Measurements from ENCODE around the gene XRCC1. TPM values are rescaled to one million over a fixed set of nuclear protein-coding genes. Genes with fewer than 3 reads are reported as not detected.
A peak's percentile ranks its signal among the peaks of the same experiment; 100 is the strongest.

The XRCC1 gene
- total RNA-seq, 2 donors from 2014 or later = 24.3 to 30.2 TPM

DNA sequence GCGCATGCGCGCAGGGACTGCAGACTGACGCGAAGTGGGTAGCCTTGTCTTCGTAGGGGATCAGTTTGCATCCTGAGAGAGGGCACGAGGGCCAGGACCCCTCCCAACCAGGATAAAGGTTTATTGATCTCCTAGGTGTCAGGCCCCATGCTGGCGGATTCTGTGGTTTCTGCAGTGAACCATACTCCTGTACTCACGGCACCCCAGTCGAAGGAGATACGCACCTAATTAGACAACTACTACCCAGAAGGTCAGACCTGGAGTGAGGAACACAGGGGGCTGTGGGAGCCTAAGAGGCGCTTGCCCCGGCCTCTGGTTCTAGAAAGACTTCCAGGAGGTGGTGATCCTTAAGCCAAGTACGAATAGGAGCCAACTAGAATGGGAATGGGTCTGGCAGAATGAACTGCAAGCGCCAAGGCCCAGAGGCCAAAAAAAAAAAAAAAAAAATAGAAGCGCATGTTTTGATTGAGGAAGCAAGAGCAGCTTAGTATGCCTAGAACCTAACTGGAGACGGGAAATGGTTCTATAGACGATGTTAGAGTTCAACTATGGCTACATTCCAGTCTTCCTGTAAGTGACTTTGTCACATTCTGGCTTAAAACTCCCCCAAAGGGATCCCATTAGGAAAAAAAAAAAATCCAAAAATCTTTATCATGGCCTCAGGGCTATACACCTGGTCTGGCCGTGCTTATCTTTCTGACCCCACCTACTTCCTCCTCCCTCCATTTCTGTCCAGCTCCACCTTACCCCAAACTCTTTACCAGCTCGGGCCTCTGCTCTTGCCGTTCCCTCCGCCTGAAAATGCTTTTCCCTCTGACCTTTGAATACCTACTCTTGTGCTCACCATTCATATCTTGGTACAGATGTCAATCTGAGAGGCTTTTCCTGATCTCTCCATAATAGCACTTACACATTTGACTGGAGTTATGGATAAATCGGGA, 45.0 kb upstream of the XRCC1 start:
- no peaks in the 10 kb centered on the region for H3K27me3 ChIP-seq (replicated peaks; ENCODE audit: insufficient read depth)
- peak overlapping the region; percentile 80 to 84 for H3K27ac ChIP-seq
- H3K9me3 ChIP-seq = no peaks in the 10 kb centered on the region
- ATAC-seq (ENCODE audit: insufficient number of reproducible peaks, low FRiP score, low read depth) (no peak), DNase-seq (ENCODE audit: low spot score) (peak; percentile 63)
- no peaks in the 10 kb centered on the region for H3K36me3 ChIP-seq
- no peak for TF ChIP-seq CTCF (IDR thresholded peaks at IDR 0.05)
- H3K4me3 ChIP-seq = peak overlapping the region; percentile 72
- peaks cover 0 to 16% of the 10 kb centered on the region in 2 donors for H3K4me1 ChIP-seq (ENCODE audit: control insufficient read depth in 1 of 2, low read depth in 2 of 2)

DNA sequence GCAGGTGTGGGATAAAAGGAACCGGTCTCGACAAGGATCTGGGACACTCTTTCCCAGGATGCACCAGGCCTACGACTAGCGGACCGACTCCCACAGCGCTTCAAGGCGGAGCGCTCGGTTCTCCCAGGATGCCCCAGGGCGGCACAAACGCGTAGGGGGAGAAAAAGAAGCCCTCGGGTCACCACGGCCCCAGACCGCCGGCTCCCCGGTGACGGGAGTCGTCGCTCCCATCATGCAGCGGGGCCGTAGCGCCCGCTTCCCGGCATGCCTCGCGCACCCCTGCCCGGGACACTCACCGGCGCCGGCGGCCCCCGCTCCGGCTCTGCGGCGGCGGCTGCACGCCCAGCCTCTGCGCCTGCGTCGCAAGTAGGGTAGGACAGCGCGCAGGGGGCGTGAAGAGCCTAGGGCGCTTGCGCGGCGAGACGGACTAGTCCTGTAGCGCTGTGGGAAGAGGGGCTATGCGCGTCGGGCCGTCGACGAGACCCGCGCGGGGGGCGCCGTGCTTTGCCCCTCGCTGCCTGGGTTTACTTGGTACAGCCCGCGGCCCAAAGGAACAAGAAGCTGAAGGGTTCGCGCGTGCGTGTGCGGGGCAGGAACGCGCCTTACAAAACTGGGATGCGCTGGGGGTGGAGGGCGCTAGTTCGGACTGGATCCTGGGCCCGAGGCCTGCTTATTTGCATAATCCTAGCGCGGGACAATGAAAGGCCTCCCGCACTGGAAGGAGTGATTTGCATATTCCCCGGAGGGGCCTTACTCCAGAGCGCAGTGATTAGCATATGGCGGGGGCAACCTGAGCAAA, 44.1 kb upstream of the XRCC1 start, which contains the start of gene ZNF428:
Gene ZNF428 (minus strand): TSS at position 368 of the 799 bp plus-strand sequence. CDS start 5,325 bp downstream, outside the sequence.
- H3K4me1 ChIP-seq (ENCODE audit: control insufficient read depth in 1 of 2, low read depth in 2 of 2) = peaks cover 0 to 16% of the 10 kb centered on the region in 2 donors
- no peak for TF ChIP-seq CTCF (IDR thresholded peaks at IDR 0.05)
- H3K27me3 ChIP-seq (replicated peaks; ENCODE audit: insufficient read depth) = no peaks in the 10 kb centered on the region
- no peaks in the 10 kb centered on the region for H3K9me3 ChIP-seq
- peak; percentile 71 for ATAC-seq (ENCODE audit: insufficient number of reproducible peaks, low FRiP score, low read depth)
- H3K4me3 ChIP-seq = peak within 1 kb of the TSS; percentile 72
- H3K36me3 ChIP-seq = no peaks in the 10 kb centered on the region
- DNase-seq (ENCODE audit: low spot score) = peak; percentile 35
- H3K27ac ChIP-seq = peak within 1 kb of the TSS; percentile 80 to 84

GRCh38 chr19:43618921-43619261, 43.6 kb upstream of the XRCC1 start:
- Histone ChIP-seq H3K36me3 (no peaks in the 10 kb centered on the region), H3K4me3 (peak overlapping the region; percentile 72), H3K27ac (peak overlapping the region; percentile 80 to 84), H3K9me3 (no peaks in the 10 kb centered on the region), H3K27me3 (replicated peaks; ENCODE audit: insufficient read depth) (no peaks in the 10 kb centered on the region), H3K4me1 (ENCODE audit: control insufficient read depth in 1 of 2, low read depth in 2 of 2) (peaks cover 0 to 16% of the 10 kb centered on the region in 2 donors)
- TF ChIP-seq CTCF (IDR thresholded peaks at IDR 0.05) = no peak
- ATAC-seq (ENCODE audit: insufficient number of reproducible peaks, low FRiP score, low read depth) (peak; percentile 10), DNase-seq (ENCODE audit: low spot score) (no peak)

DNA sequence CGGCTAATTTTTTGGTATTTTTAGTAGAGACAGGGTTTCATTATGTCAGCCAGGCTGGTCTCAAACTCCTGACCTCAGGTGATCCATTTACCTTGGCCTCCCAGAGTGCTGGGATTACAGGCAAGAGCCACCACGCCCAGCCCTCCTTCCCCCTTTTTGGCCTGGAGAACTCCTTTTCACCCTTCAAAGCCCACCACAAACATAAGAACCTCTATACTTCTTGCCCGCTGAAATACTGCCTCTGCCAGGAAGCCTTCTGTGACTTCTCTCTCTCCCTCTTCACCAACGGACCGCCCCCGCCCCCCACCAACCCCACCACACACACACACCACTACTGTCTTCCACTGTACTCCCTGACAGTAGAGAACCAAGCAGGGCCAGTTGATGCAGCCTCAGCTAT, 41.6 kb upstream of the XRCC1 start:
- TF ChIP-seq CTCF (IDR thresholded peaks at IDR 0.05) = no peak
- H3K27me3 ChIP-seq (replicated peaks; ENCODE audit: insufficient read depth) = no peaks in the 10 kb centered on the region
- DNase-seq (ENCODE audit: low spot score) (no peak), ATAC-seq (ENCODE audit: insufficient number of reproducible peaks, low FRiP score, low read depth) (no peak)
- H3K27ac ChIP-seq = no peak overlapping the region
- H3K4me1 ChIP-seq (ENCODE audit: control insufficient read depth in 1 of 2, low read depth in 2 of 2) = peaks cover 0 to 16% of the 10 kb centered on the region in 2 donors
- H3K9me3 ChIP-seq = no peaks in the 10 kb centered on the region
- no peak overlapping the region for H3K4me3 ChIP-seq
- H3K36me3 ChIP-seq = peaks cover 7% of the 10 kb centered on the region

DNA sequence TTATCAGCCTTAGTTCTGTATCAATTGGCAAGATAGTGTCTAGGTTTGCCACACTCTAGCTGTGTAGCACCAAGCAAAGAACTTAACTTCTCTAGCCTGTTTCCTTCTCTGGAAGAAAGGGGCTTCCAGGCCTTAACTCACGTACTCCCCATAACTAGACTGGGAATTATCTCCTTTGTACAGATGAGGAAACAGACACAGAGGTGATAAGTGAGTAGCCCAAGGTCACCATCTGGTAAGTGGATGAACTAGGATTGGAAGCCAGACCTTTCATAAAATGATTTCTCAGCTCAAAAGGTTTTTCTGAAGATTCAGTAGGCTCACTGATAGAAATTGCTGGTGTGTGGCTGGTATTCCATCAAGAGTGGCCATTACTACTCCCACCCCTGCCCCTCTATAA, 41.0 kb upstream of the XRCC1 start:
- no peaks in the 10 kb centered on the region for H3K27me3 ChIP-seq (replicated peaks; ENCODE audit: insufficient read depth)
- no peak overlapping the region for H3K27ac ChIP-seq
- peaks cover 11% of the 10 kb centered on the region for H3K36me3 ChIP-seq
- no peak for DNase-seq (ENCODE audit: low spot score)
- TF ChIP-seq CTCF (IDR thresholded peaks at IDR 0.05) = no peak
- peaks cover 0 to 16% of the 10 kb centered on the region in 2 donors for H3K4me1 ChIP-seq (ENCODE audit: control insufficient read depth in 1 of 2, low read depth in 2 of 2)
- H3K4me3 ChIP-seq = no peak overlapping the region
- H3K9me3 ChIP-seq = no peaks in the 10 kb centered on the region
- no peak for ATAC-seq (ENCODE audit: insufficient number of reproducible peaks, low FRiP score, low read depth)
